ENCODE measurements around the gene RASD2.

Gene RASD2

GRCh38 chr22:35519306-35520000, 21.2 kb upstream of the RASD2 start:
- DNase-seq: no peak

GRCh38 chr22:35521358-35522224, 19.0 kb upstream of the RASD2 start:
- DNase-seq: no peak

GRCh38 chr22:35522225-35523149, 18.1 kb upstream of the RASD2 start:
- no peak for DNase-seq

GRCh38 chr22:35523167-35523947, 17.3 kb upstream of the RASD2 start:
- no peak for DNase-seq

GRCh38 chr22:35524966-35525686, 15.5 kb upstream of the RASD2 start:
- no peak for DNase-seq

GRCh38 chr22:35525687-35526332, 14.8 kb upstream of the RASD2 start:
- DNase-seq: no peak

- DNase-seq: no peak
Observed at GRCh38 chr22:35526333-35526979, 14.2 kb upstream of the RASD2 start.

- no peak for DNase-seq
Observed at GRCh38 chr22:35528927-35529326, 11.7 kb upstream of the RASD2 start.

GRCh38 chr22:35530700-35531099, 9.9 kb upstream of the RASD2 start:
- no peak for DNase-seq

GRCh38 chr22:35531202-35531601, 9.4 kb upstream of the RASD2 start:
- DNase-seq: no peak

GRCh38 chr22:35531676-35532075, 9.0 kb upstream of the RASD2 start:
- DNase-seq: no peak

- DNase-seq: no peak
Observed at GRCh38 chr22:35533365-35534029, 7.1 kb upstream of the RASD2 start.

- no peak for DNase-seq
Observed at GRCh38 chr22:35534091-35534490, 6.5 kb upstream of the RASD2 start.

GRCh38 chr22:35537232-35537631, 3.4 kb upstream of the RASD2 start:
- DNase-seq: peak; percentile 14

- DNase-seq: peak; percentile 38
Observed at GRCh38 chr22:35538801-35539321, 1.8 kb upstream of the RASD2 start.

GRCh38 chr22:35539487-35539886, 1.1 kb upstream of the RASD2 start:
- no peak for DNase-seq

- DNase-seq: peak; percentile 67
Observed at GRCh38 chr22:35539910-35540594, 579 bp upstream of the RASD2 start.

GRCh38 chr22:35541254-35541748, 670 bp downstream of the RASD2 start:
- no peak for DNase-seq

All from CD4-positive, alpha-beta T cell treated with Interleukin-17A for 1 hour (primary cell).